OCI-LY1 (cell line): ENCODE results near the gene MCF2L.

Experiments used
- H2AFZ ChIP-seq: fragments of 200-600 bp; sonication (generic), shearing (Covaris generic); 2 replicates; pipeline ENCODE4 v1.6.0; 2014; ENCODE audit warnings: antibody characterized with exemption, mild to moderate bottlenecking, low read length
- H3F3A ChIP-seq: fragments of 200-600 bp; sonication (generic), shearing (Covaris generic); 2 replicates; pipeline ENCODE4 v1.6.0; 2014; ENCODE audit warnings: mild to moderate bottlenecking, antibody characterized with exemption, low read length, moderate library complexity; ENCODE audit not compliant: insufficient read depth
- H3K27ac ChIP-seq: fragments of 200-600 bp; sonication (generic); 2 replicates; pipeline ENCODE4 v1.5.1; 2014; ENCODE audit warnings: low read length, mixed run types, mild to moderate bottlenecking, low read depth; ENCODE audit not compliant: poor library complexity, severe bottlenecking
- H3K27me3 ChIP-seq: fragments of 200-600 bp; sonication (generic); 2 replicates; pipeline ENCODE4 v1.6.0; 2014; ENCODE audit warnings: antibody characterized with exemption, mild to moderate bottlenecking, low read length, moderate library complexity; ENCODE audit not compliant: insufficient read depth
- H3K36me3 ChIP-seq: fragments of 200-600 bp; sonication (generic); 2 replicates; pipeline ENCODE4 v1.6.1; 2014; ENCODE audit warnings: mild to moderate bottlenecking, antibody characterized with exemption, low read length, moderate library complexity, mixed read lengths; ENCODE audit not compliant: insufficient read depth
- H3K4me1 ChIP-seq: fragments of 200-600 bp; sonication (generic); 2 replicates; pipeline ENCODE4 v1.5.1; 2014; ENCODE audit warnings: mild to moderate bottlenecking, low read length, moderate library complexity; ENCODE audit not compliant: insufficient read depth, severe bottlenecking
- H3K4me2 ChIP-seq: fragments of 200-600 bp; sonication (generic), shearing (Covaris generic); 2 replicates; pipeline ENCODE4 v1.6.1; 2014; ENCODE audit warnings: low read length
- H3K4me3 ChIP-seq: fragments of 200-600 bp; sonication (generic); 2 replicates; pipeline ENCODE4 v1.5.1; 2014; ENCODE audit warnings: low read length, low read depth, mild to moderate bottlenecking, mixed read lengths; ENCODE audit not compliant: poor library complexity, severe bottlenecking
- H3K79me2 ChIP-seq: fragments of 200-600 bp; shearing (Covaris generic); 2 replicates; pipeline ENCODE4 v1.6.1; 2016; ENCODE audit warnings: mixed run types, low read length, mixed read lengths; ENCODE audit not compliant: insufficient read depth
- H3K9ac ChIP-seq: fragments of 200-600 bp; sonication (generic), shearing (Covaris generic); 2 replicates; pipeline ENCODE4 v1.6.1; 2014; ENCODE audit warnings: mild to moderate bottlenecking, low read length, mixed read lengths
- H3K9me2 ChIP-seq: fragments of 200-600 bp; sonication (generic), shearing (Covaris generic); 2 replicates; pipeline ENCODE4 v1.6.1; 2014; ENCODE audit warnings: low read depth, mild to moderate bottlenecking, low read length, mixed read lengths
- H3K9me3 ChIP-seq: fragments of 200-600 bp; shearing (Covaris generic); 2 replicates; pipeline ENCODE4 v1.6.1; 2014; ENCODE audit warnings: low read length, mixed read lengths
- H4K20me1 ChIP-seq: fragments of 200-600 bp; sonication (generic), shearing (Covaris generic); 2 replicates; pipeline ENCODE4 v1.6.0; 2016; ENCODE audit warnings: mild to moderate bottlenecking, low read length; ENCODE audit not compliant: insufficient read depth
- CTCF ChIP-seq: fragments of 200-600 bp; sonication (generic), shearing (Covaris generic); IDR thresholded peaks from 2 replicates; pipeline ENCODE4 v1.5.1; 2017; ENCODE audit warnings: mild to moderate bottlenecking, antibody characterized with exemption, low read length, moderate library complexity, mixed read lengths
- EZH2 ChIP-seq: fragments of 200-600 bp; sonication (generic), shearing (Covaris generic); IDR thresholded peaks from 2 replicates; pipeline ENCODE4 v1.8.0; 2017; ENCODE audit warnings: borderline replicate concordance, mixed run types, mild to moderate bottlenecking, antibody characterized with exemption, low read length, moderate library complexity, mixed read lengths

MCF2L gene

DNA sequence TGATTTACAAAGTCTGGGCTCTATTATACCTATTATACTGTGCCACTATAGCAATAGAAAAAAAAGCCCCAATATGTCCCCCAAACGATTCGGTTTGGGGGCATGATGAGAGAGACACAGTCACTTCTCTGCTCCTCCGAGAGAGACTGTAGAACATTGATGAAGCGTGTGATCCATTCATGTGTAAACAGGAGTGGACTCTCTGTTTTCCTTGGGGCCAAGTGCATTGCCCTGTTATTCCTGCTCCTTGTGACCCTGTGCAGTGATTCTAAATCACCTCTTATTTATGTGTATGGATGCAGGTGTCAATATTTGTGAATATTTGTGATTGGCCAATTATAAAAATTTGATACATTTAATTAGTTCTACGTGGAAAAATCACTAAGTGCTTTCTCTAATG, 170.6 kb downstream of the MCF2L start:
- H3K4me3 ChIP-seq: no peak overlapping the region
- no peaks in the 10 kb centered on the region for H3F3A ChIP-seq
- no peak overlapping the region for H3K27ac ChIP-seq
- no peaks in the 10 kb centered on the region for H3K36me3 ChIP-seq
- H2AFZ ChIP-seq: no peak overlapping the region
- no peaks in the 10 kb centered on the region for H3K9me3 ChIP-seq
- H3K79me2 ChIP-seq: no peaks in the 10 kb centered on the region
- H3K4me1 ChIP-seq: no peaks in the 10 kb centered on the region
- H3K27me3 ChIP-seq: peaks cover 19% of the 10 kb centered on the region
- no peak overlapping the region for H3K4me2 ChIP-seq
- no peaks in the 10 kb centered on the region for H4K20me1 ChIP-seq
- no peak overlapping the region for H3K9ac ChIP-seq
- H3K9me2 ChIP-seq: no peaks in the 10 kb centered on the region
- TF ChIP-seq EZH2 (no peak), CTCF (no peak)

- Histone ChIP-seq H3K4me1 (no peaks in the 10 kb centered on the region), H3K27ac (no peak overlapping the region), H3K9ac (no peak overlapping the region), H3K4me3 (no peak overlapping the region), H3K79me2 (no peaks in the 10 kb centered on the region), H3K4me2 (no peak overlapping the region), H3K9me3 (peaks cover 8% of the 10 kb centered on the region; the same call in 1 of the 2 replicates), H2AFZ (no peak overlapping the region), H3K36me3 (no peaks in the 10 kb centered on the region; the same call in 1 of the 2 replicates), H4K20me1 (no peaks in the 10 kb centered on the region), H3K9me2 (no peaks in the 10 kb centered on the region), H3K27me3 (peaks cover 30% of the 10 kb centered on the region), H3F3A (no peaks in the 10 kb centered on the region)
- TF ChIP-seq CTCF (no peak), EZH2 (no peak)
Observed at GRCh38 chr13:113140677-113141600, 171.9 kb downstream of the MCF2L start.

DNA sequence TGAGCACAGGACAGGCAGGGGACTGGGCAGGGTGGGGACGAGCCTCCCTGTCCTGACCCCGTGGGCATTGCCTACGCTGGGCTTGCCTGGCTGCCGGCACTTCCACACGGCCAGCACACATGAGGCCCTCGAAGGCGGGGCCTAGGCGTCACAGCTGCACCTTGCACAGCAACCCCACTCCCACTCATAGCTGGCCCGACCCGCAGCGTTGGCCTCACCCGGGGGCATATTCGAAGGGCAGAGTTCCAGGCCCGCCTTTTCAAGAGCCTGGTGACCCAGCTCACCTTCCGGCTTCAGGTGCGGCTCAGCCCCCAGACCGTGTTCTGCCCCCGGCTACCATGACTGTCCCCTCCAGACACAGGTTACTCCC, 172.6 kb downstream of the MCF2L start:
- no peak overlapping the region for H3K9ac ChIP-seq
- no peak overlapping the region for H2AFZ ChIP-seq
- H3K36me3 ChIP-seq: no peaks in the 10 kb centered on the region; the same call in 1 of the 2 replicates
- no peaks in the 10 kb centered on the region for H3K4me1 ChIP-seq
- no peak overlapping the region for H3K27ac ChIP-seq
- no peaks in the 10 kb centered on the region for H3K9me2 ChIP-seq
- no peaks in the 10 kb centered on the region for H3K79me2 ChIP-seq
- H3K9me3 ChIP-seq: peaks cover 8% of the 10 kb centered on the region; the same call in 1 of the 2 replicates
- no peak overlapping the region for H3K4me2 ChIP-seq
- H3F3A ChIP-seq: no peaks in the 10 kb centered on the region
- no peak overlapping the region for H3K4me3 ChIP-seq
- no peak for TF ChIP-seq CTCF
- TF ChIP-seq EZH2: no peak
- peaks cover 34% of the 10 kb centered on the region for H3K27me3 ChIP-seq
- no peaks in the 10 kb centered on the region for H4K20me1 ChIP-seq
